H54 (cell line): ENCODE data around the gene YWHAE.
"Not testable (repeated sequence)": the region's sequence is repeated elsewhere in the genome, so short reads cannot be mapped to it uniquely, and the experiment has no call there.

Experiments used
- DNase-seq: peaks from one replicate; pipeline ENCODE4 v3.0.0; 2011; ENCODE audit warnings: low spot score, mixed read lengths; ENCODE audit not compliant: insufficient read length
- FAIRE-seq: peaks from 3 replicates; lab custom pipeline; 2011; peaks lifted over from hg19 to GRCh38; lab: Jason Lieb, UNC
- POLR2A ChIP-seq: IDR thresholded peaks from 2 replicates; pipeline ENCODE4 v1.6.1; 2011; ENCODE audit warnings: low read depth, mild to moderate bottlenecking, low read length

The YWHAE gene

DNA sequence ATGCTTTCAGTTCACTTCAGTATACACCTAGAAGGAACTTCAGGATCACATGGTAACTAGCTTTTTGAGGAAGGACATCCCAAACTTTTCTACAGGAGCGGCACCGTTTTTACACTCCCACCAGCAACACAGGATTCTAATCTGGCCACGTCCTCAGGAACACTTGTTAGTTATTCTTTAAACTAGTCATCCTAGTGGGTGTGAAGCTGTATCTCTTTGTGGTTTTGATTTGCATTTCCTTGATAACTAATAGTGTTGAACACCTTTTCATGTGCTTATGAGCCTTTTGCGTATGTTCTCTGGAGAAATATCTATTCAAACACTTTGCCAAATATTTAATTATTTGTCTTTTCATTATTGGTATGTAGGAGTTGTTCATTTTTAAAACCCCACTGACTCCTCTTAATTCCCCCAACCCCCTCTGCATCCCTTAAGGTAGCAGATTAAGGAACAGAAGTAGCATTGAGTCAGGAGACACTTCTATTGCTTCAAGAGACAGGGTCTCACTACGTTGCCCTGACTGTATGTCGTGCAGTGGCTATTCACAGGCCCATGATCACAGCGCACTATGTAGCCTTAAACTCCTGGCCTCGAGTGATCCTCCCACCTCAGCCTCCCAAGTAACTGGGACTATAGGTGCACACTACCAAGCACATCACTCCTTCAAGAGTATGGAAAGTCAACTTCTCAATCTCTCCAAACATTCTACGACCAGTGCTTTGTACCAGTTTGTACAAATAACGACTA lies 25.4 kb downstream of the YWHAE start:
- no peak for DNase-seq
- no peak for TF ChIP-seq POLR2A
- no peak for FAIRE-seq

DNA sequence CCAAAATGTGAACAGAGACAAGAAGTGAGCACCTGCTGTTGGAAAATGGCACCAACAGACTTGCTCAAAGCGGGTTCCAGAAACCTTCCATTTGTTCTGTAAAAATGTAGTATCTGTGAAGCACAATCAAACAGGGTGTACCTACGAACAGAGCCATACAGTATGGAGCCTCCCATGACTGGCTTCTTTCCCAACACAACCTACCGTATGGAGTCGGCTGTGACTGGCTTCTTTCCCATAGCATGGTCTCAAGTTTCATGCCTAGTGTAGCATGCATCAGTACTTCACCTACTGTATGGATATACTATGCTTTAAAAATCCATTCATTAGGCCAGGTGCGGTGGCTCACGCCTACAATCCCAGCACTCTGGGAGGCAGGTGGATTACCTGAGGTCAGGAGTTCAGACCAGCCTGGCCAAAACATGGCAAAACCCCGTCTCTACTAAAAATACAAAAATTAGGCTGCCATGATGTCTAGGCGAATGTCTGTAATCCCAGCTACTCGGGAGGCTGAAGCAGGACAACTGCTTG lies 26.2 kb downstream of the YWHAE start:
- no peak for DNase-seq
- no peak for FAIRE-seq
- no peak for TF ChIP-seq POLR2A

DNA sequence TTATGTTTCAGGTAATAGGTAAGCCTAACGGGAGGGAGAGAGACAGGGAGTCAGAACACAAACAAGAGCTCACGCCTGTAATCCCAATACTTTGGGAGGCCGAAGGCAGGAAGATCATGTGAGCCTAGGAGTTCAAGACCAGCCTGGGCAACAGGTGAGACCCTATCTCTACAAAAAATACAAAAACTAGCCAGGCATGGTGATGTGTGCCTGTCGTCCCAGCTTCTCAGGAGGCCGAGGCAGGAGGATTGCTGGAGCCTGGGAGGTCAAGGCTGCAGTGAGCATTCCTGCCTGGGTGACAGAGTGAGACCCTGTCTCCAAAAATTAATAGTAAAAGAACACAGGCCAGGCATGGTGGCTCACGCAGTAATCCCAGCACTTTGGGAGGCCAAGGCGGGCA lies 27.4 kb downstream of the YWHAE start:
- no peak for FAIRE-seq
- no peak for DNase-seq
- TF ChIP-seq POLR2A: no peak

DNA sequence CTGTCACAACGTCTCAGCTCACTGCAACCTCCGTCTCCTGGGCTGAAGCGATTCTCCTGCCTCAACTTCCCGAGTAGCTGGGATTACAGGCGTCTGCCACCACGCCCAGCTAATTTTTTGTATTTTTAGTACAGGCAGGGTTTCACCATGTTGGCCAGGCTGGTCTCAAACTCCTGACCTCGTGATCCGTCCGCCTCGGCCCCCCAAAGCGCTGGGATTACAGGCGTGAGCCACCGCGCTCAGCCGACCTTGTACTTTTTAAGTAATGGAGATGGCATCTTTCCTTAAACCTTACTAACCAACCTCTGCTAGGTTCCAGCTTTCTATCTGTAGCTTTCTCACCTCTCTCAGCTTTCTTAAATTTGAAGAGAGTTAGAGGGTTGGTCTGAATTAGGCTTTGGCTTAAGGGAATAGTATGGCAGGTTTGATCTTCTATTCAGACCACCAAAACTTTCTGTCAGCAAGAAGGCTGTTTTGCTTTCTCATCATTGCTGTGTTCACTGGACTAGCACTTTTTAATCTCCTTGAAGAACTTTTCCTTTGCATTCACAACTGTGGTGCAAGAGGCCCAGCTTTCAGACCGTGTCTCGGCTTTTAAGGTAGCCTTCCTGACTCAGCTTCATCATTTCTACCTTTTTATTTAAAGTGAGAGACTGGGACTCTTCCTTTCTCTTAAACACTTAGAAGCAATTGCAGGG lies 28.0 kb downstream of the YWHAE start:
- DNase-seq (no peak), FAIRE-seq (no peak)
- TF ChIP-seq POLR2A: no peak

DNA sequence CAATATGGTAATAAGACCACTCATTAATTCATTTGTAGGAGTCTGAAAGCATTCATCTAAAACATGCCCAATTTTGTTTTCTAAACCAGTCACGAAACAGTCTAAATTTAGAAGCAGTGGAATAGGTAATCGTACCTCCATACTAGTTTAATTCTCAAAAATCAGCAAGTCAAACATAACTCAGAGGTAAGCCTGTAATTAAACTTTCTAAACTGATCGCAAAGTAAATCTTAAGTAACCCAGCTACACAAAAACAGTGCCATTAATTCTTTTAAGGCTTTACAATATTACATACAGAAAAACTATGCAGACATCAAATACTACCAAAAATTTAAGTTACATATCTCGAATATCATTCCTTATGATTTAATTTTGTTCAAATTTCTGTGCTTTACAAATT lies 31.4 kb downstream of the YWHAE start:
- no peak for DNase-seq
- TF ChIP-seq POLR2A: no peak
- no peak for FAIRE-seq

DNA sequence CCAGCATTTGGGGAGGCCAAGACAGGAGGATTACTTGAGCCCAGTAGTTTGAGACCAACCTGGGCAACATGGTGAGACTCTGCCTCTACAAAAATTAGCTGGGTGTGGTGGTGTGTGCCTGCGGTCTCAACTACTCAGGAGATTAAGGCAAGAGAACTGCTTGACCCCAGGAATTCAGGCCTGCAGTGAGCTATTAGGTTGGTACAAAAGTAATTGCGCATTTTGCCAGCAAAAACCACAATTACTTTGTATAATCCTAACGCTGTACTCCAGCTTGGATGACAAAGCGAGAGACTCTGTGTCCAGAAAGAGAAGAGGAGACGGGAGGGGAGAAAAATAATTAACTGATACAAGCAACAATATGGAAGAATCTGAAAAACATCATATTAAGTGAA lies 32.7 kb downstream of the YWHAE start:
- TF ChIP-seq POLR2A: no peak
- DNase-seq (no peak), FAIRE-seq (no peak)

DNA sequence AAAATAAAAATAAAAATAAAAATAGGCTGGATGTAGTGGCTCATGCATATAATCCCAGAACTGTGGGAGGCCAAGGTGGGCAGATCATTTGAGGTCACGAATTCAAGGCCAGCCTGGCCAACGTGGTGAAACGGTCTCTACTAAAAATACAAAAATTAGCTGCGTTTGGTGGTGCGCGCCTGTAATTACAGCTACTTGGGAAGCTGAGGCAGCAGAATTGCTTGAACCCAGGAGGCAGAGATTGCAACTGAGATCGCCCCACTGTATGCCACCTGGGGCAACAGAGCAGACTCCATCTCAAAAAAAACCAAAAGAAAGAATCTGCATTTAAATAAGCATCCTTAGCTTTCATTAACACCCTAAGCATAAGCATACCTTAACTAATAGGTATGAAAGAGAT lies 33.8 kb downstream of the YWHAE start:
- no peak for TF ChIP-seq POLR2A

DNA sequence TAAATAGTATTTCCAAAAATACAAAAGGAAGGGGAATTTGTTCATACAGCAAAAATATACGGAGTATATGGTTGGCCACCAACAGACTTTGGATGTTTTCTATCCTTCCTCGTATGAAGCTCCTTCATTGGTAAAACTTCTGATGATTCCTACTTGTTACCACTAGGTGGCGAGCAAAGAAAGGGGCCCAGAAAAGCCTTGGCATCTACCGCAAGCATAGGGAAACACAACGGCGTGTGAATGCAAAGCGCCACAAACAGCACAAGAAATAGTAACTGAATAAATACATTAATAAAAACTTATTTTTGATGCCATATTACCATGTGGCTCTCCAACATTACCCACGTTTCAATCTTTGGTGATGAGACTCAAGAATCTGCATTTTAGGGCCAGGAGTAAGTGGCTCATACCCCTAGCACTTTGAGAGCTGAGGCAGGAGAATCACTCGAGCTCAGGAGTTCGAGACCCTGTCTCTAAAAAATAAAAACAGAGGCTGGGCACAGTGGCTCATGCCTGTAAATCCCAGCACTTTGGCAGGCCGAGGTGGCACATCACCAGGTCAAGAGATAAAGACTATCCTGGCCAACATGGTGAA lies 34.5 kb downstream of the YWHAE start:
- peak; percentile 35 for DNase-seq
- peak; percentile 60 for FAIRE-seq
- TF ChIP-seq POLR2A: no peak

More for the DNA sequence above, 33.8 kb downstream of the YWHAE start:
- FAIRE-seq (no peak), DNase-seq (no peak)

DNA sequence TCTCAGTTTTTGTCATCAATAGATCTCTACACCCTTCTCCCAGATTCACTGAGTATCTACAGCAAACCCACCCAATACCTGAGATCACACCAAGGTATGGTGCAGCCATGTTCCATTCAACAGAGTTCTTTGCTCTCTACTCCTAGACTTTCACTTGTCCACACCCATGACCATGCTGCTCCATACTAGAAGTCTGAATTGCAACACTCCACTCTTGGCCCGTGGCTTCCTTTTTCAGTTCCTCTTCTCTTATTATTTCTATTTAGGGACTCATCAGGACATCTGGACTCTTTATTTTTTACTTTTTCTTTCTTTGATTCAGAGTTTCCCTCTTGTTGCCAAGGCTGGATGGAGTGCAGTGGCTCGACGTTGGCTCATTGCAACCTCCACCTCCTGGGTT lies 37.1 kb downstream of the YWHAE start:
- DNase-seq (no peak), FAIRE-seq (no peak)
- no peak for TF ChIP-seq POLR2A

DNA sequence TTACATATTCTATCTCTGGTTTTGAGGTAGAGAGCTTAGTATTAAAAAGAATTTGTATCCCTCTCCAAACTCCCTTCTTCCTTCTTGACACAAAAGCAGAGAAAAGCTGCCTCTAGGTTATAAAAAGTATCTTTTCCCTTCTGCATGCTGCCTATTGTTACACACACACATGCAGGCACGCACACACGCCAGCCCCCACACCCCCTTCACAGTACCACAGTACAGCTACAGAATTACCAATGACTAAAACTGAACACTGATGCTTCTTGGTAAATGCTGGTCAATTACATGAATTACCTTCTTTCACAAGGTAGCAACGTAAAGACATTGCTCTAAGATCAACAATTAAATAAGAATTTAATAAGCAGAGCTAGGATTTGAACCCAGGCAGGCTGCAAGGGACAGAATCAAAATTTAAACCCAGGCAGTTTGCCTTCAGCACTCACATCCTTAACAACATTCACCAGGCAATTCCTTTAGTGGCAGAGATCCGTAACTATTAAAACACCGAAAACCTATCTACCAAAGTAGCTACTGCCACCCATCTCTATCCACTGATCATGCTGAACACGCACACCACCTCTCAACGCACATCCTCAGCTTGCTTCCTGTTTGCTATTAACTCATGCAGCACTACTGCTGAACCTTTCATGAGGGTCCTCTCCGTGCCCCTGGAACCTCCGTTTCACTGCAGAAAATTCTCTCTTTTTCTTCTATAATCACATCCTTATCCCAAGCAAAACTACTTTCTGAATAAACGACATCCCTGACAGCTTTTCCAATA lies 37.8 kb downstream of the YWHAE start:
- TF ChIP-seq POLR2A: no peak
- DNase-seq (no peak), FAIRE-seq (peak; percentile 27)

DNA sequence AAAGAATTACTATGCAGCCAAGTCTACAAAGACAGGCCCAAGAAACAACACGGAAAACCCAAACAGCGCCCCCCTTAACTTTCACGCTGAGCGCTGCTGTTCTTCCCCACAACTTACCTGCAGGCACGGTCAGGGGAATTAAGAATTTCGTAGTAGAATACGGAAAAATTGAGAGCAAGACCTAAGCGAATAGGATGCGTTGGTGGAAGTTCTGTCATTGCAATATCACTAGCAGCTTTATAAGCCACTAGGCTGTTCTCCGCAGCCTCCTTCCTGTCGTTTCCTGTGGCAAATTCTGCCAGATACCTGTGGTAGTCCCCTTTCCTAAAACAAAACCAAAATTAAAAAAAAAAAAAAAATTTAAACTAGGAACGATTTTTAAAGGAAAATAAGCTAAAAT lies 39.0 kb downstream of the YWHAE start:
- DNase-seq (no peak), FAIRE-seq (no peak)
- no peak for TF ChIP-seq POLR2A

DNA sequence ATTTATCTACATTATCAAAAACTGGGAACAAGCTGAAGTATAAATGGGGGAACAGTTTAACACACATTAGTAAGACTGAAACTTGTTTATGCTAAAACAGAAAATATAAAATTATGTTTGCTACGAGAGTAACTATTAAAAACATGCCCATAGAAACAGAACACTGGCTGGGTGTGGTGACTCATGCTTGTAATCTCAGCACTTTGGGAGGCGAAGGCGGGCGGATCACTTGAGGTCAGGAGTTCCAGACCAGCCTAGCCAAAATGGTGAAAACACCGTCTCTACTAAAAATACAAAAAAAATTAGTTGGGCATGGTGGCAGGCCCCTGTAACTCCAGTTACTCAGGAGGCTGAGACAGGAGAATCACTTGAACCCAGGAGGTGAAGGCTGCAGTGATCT lies 39.7 kb downstream of the YWHAE start:
- DNase-seq, FAIRE-seq: not testable (repeated sequence)

DNA sequence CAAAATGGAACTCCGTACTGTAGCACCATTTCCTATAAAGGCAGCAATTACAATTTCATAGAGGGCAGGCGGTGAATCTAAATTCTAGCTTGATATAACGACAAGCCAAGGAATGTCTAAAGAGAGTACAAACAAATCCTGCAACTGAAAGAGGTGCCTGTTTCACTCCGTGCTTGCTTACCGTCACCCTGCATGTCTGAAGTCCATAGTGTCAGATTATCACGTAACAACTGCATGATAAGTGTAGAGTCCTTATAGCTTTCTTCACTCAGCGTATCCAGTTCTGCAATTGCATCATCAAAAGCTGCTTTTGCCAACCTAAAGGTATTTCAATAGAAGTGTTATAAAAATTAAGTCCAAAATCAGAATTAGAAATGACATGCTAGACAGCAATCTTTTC lies 46.0 kb downstream of the YWHAE start:
- FAIRE-seq (no peak), DNase-seq (no peak)
- TF ChIP-seq POLR2A: no peak

DNA sequence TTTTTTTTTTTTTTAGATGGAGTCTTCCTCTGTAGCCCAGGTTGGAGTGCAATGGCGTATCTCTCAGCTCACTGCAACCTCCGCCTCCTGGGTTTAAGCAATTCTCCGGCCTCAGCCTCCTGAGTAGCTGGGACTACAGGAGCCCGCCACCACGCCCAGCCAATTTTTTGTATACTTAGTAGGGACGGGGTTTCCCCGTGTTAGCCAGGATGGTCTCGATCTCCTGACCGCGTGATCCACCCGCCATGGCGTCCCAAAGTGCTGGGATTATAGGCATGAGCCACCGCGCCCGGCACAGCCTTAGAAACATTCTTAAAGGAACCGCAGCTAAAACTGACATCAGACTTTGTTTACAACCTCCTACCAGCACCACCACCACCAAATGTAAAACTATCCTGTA lies 47.5 kb downstream of the YWHAE start:
- FAIRE-seq: not testable (repeated sequence)

More for the DNA sequence above, 47.5 kb downstream of the YWHAE start:
- DNase-seq: not testable (repeated sequence)
